CD4-positive, alpha-beta T cell treated with Interleukin-17A for 4 hours (primary cell): ENCODE data around the gene EBLN1.
"Not testable (repeated sequence)": the region's sequence is repeated elsewhere in the genome, so short reads cannot be mapped to it uniquely, and the experiment has no call there.

Experiments used
- DNase-seq: peaks from one replicate; pipeline ENCODE4 v3.0.0-alpha.2; 2020; ENCODE audit warnings: mixed read lengths

EBLN1 gene

GRCh38 chr10:22228167-22228938 is 10.5 kb upstream of the EBLN1 start:
- DNase-seq = no peak

GRCh38 chr10:22226599-22226998 is 8.8 kb upstream of the EBLN1 start:
- DNase-seq = no peak

- DNase-seq = no peak
Observed at GRCh38 chr10:22222236-22223190, 4.7 kb upstream of the EBLN1 start.

- no peak for DNase-seq
Observed at GRCh38 chr10:22219308-22219707, 1.5 kb upstream of the EBLN1 start.

- DNase-seq = peak; percentile 6
Observed at GRCh38 chr10:22218448-22218847, 633 bp upstream of the EBLN1 start.

GRCh38 chr10:22217084-22217483 is 731 bp downstream of the EBLN1 start:
- DNase-seq = not testable (repeated sequence)

GRCh38 chr10:22210267-22210666 is 7.5 kb downstream of the EBLN1 start:
- DNase-seq = no peak

- no peak for DNase-seq
Observed at GRCh38 chr10:22193945-22194344, 23.9 kb downstream of the EBLN1 start.

- no peak for DNase-seq
Observed at GRCh38 chr10:22185586-22185985, 32.2 kb downstream of the EBLN1 start.

- DNase-seq = no peak
Observed at GRCh38 chr10:22183771-22184461, 33.9 kb downstream of the EBLN1 start.

GRCh38 chr10:22180724-22181123 is 37.1 kb downstream of the EBLN1 start:
- DNase-seq = no peak

GRCh38 chr10:22174442-22174841 is 43.4 kb downstream of the EBLN1 start:
- no peak for DNase-seq

- no peak for DNase-seq
Observed at GRCh38 chr10:22171131-22171530, 46.7 kb downstream of the EBLN1 start.

- DNase-seq = no peak
Observed at GRCh38 chr10:22170582-22170981, 47.2 kb downstream of the EBLN1 start.

GRCh38 chr10:22159979-22160378 is 57.8 kb downstream of the EBLN1 start:
- DNase-seq = no peak

GRCh38 chr10:22159180-22159579 is 58.6 kb downstream of the EBLN1 start:
- no peak for DNase-seq
